Stimulated activated CD8-positive, alpha-beta memory T cell treated with anti-CD3 and anti-CD28 coated beads, Interleukin-7, amount 100 ng/mL, for 1 hour (primary cell): ENCODE measurements around the gene A4GALT.
A peak's percentile ranks its signal among the peaks of the same experiment; 100 is the strongest.
"Not testable (repeated sequence)": the region's sequence is repeated elsewhere in the genome, so short reads cannot be mapped to it uniquely, and the experiment has no call there.

ENCODE experiments used
- DNase-seq, 2 donors: peaks; one replicate each; pipeline ENCODE4 v3.0.0-alpha.2; 2020; ENCODE audit warnings: low read depth in 2 of 2

The A4GALT gene

DNA sequence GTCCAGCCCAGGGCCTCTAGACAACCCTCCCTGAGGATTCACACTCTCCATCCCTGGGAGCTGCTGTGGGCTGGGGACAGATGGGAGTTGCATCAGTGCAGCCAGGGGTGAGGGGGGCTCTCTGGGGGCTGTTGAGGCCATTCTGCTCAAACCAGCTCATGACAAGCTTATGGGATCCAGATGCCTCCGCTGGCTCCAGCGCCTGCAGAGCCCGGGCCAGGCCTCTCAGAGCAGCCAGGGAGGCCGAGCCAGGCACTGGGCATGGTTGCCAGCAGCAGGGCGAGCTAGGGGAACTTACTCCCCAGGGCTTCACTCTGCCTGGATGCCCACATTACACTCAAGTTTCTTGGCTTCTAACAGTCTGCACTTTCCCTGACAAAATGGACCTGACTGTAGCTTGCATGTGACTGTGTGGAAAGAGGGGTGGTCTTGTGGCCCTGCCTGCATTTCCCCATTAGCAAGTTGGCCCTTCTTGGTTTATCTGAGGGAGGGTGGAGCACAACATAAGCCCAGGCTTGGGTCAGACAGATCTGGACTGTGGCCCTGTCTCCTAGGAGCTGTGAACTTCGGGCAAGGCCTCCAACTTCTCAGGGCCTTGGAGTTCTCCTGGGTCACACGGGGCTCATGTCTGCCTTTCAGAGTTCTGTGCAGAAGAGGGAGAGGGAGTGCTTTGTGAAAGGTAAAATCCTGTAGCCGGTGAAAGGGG lies 36.9 kb downstream of the A4GALT start:
- no peak for DNase-seq

DNA sequence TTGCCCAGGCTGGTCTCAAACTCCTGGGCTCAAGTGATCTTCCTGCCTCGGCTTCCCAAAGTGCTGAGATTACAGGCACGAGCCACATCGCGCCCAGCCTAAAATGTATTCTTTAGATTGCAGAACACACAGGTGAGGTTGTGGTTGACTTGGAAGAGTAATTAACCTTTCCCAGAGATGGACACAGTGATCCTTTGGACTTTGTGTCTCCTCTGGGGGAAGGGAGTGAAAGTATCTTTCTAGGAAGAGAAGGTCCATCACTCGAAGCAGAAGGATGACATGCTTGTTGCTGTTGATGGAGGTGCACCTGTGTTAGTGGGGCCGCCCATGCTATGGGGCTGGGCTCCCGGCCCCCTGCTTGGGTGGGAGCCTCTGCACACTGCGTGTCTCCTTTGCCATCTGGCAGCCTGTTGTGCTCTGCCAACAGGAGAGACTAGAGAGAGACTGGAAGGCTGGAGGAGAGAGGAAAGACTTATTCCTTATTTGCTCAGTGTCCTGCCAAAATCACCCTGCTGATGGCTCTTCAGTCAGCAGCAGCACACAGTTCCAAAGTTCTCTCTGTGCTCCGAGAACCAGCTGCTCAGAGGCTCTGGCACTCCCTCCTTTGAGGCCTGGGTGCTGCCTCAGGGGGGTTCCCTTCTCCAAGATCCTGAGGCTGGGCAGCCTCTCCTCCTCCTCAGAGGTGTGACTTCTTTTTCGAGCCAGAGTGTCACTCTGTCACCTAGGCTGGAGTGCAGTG lies 38.4 kb downstream of the A4GALT start:
- DNase-seq = no peak

DNA sequence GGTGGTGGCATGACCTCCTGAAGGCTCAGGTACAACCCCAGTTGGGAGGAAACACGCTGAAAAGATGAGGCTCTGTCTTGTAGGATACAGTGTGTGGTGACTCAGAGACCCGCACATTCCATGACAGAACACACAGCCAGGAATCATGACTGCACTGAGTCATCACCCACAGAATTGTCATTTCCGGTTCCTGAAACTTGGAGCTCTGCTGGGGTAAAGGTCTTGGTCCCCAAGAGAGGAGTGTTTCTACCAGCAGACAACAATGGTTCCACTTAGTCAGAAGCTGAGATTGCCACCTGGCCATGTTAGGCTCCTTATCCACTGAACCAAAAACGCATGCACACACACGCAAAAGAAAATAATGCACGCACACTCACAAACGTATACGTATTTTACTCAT lies 40.0 kb downstream of the A4GALT start:
- no peak for DNase-seq

DNA sequence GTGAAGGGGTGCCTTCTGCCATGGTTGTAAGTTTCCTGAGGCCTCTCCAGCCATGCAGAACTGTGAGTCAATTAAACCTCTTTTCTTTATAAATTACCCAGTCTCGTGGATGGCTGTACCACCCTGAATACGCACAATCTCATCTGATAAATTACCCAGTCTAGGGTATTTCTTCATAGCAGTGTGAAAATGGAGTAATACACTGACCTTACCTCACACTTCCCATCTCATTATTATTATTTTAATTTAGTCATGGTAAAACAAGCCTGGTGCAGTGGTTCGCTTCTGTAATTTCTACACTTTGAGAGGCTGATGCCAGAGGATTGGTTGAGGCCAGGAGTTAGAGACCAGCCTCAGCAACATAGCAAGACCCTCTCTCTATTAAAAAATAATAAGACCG lies 41.0 kb downstream of the A4GALT start:
- DNase-seq = no peak

DNA sequence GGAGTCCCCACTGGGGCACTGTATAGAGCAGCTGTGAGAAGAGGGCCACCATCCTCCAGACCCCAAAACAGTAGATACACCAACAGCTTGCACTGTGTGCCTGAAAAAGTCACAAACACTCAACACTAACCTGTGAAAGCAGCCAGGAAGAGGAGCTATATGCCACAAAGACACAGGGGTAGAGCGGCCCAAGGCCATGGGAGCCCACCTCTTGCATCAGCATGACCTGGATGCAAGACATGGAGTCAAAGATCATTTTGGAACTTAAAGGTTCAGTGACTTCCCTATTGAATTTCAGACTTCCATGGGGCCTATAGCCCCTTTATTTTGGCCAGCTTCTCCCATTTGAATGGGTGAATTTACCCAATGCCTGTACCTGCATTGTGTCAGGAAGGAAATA lies 41.8 kb downstream of the A4GALT start:
- DNase-seq = no peak

DNA sequence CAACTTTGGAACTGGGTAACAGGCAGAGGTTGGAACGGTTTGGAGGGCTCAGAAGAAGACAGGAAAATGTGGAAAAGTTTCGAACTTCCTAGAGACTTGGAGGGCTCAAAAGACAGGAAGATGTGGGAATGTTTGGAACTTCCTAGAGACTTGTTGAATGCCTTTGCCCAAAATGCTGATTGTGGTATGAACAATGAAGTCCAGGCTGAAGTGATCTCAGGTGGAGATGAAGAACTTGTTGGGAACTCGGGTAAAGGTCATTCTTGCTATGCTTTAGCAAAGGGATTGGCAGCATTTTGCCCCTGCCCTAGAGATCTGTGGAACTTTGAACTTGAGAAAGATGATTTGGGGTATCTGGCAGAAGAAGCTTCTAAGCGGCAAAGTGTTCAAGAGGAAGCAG lies 42.7 kb downstream of the A4GALT start:
- not testable (repeated sequence) for DNase-seq

DNA sequence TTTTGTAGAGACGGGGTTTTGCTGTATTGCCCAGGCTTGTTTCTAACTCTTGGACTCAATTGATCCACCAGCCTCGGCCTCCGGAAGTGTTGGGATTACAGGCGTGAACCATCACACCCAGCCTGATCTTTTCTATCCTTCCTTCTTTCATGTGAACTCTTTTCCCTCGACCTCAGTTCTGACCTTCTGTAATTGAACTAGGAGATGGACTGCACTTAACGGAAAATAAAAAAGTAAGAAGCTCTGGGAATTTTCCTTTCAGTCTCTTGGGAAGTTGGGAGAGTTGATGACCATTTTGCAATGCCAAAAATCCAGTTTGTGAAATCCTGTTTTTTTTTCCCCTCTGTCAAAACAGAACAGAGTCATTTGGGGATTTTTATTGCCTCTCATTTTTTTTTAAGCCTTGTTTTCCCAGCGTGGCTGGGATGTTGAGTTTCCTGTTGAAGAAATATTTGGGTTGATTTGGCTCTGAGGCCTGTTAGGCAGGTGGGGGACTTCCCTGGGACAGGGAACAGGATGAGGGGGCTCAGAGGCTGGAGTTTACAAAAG lies 44.5 kb downstream of the A4GALT start:
- no peak for DNase-seq

DNA sequence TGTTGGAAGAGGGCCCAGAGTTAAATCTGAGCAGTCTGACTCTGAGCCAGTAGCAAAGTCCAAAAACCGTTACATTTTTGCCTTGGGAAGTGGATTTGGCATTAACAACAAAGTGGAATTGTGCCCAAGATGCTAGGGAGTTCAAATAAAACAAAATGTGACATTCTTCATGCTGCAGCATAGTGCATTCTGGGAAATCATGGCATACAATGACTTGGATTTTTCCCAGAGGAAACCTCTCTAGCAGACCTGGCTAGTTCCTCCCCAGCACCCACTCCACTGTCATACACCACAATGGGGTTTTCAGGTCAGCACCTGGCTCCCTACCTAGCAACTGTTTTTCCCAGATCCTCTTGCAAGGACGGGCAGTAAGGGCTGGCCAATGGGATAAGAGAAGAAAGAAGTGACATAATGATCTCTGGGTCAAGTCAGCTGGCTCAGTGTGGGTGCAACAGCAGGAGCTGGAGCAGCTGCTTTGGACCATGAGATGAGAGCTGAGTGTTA lies 46.7 kb downstream of the A4GALT start:
- DNase-seq = no peak

DNA sequence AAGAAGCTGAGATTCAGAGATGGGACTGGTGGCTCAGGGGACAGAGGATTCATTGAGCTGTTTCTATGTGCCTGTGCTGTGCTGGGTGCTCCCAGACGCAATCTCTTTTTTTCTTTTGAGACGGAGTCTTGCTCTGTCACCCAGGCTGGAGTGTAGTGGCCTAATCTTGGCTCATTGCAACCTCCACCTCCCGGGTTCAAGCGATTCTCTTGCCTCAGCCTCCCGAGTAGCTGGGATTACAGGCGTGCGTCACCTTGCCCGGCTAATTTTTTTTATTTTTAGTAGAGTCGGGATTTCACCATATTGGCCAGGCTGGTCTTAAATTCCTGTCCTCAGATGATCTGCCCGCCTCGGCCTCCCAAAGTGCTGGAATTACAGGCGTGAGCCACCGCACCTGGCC lies 47.6 kb downstream of the A4GALT start:
- DNase-seq = not testable (repeated sequence)

DNA sequence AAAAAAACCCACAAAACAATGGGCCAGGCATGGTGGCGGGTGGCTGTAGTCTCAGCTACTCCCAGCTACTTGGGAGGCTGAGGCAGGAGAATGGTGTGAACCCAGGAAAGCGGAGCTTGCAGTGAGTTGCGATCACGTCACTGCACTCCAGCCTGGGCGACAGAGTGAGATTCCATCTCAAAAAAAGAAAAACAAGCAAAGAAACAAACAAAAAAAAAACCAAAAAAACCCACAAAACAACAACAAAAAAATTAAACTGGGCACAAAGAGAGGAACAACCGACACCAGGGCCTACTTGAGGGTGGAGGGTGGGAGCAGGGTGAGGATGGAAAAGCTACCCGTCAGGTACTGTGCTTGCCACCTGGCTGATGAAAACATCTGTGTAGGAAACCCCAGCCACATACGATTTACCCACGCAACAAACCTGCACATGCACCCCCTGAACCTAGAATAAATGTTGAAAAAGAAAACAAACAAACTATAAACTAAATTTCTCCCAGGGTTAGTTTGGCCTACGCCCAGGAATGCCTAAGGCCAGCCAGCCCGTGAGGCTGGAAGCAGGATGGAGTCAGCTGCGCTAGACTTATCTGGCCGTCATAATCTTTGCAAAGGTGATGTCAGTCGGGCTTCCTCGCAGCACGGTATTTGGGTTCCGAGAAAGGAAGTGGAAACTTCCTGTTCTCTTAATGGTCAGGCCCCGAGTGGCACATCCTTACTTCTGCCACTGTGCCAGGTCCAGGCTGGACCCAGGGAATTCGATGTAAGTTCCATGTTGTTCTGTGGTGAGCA lies 49.6 kb downstream of the A4GALT start:
- DNase-seq = no peak

DNA sequence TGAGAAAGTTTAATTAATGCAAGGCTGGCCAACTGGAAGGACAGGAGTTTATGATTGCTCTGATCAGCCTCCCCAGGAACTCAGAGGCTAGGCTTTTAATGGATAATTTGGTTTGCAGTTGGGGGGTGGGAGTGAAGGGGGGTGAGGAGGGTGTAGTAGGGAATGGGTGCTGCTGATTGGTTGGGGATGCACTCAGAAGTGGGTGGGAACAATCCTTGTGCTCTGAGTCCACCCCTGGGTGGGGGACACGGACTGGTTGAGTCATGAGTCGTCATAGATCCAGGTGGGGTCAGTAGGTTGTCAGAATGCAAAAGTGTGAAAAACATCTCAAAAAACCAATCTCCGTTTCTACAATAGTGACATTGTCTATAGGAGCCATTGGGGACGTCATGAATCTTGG lies 50.6 kb downstream of the A4GALT start:
- no peak for DNase-seq

DNA sequence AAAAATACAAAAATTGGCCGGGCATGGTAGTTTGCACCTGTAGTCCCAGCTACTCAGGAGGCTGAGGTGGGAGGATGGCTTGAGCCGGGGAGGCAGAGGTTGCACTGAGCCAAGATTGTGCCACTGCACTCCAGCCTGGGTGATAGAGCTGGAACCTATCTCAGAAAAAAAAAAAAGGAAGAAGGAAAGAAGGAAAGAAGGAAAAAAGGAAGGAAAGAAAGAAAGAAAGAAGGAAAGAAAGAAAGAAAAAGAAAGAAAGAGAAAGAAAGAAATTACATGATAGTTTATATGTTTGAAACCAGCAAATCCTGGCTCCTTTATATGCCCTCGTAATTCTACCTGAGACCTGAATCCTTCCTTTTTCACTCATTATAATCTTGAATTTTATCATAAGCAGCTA lies 54.3 kb downstream of the A4GALT start:
- DNase-seq = not testable (repeated sequence)

DNA sequence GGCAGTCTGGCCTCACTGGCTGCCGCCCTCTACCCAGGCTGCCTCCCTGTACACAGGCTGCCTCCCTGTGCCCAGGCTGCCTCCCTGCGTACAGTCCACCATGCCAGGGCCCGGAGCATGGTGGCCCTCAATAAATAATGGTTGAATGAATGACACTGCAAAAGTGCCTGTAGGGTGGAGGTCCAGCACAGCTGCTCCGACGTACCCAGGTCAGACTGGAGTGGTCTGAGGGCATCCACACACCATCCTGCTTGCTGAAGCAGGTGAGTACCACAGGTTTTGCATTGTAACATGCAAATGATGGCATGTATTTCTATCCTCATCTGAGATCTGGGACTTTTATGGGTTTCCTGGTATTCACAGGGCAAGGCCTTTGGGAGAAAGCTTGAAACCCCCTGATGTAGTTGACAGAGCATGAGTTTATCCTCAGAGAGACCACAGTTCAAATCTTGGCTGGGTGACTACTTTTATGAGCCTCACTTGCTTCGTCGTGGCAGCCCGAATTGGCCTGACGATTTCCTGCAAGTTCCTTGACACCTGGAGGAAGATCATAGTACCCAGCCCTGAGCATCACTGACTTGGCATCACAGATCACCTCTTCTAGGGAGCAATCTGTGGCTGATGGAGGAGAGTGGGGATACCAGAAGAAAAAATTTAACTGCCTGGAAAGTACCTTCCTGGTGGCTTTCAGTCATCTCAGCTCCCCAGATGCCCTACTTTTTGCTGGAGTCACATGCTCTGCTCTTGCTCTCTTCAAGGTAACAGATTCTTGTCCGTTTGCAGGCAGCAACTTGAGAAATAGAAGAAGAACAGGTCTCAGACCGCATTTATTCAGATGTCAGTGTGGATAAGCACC lies 55.5 kb downstream of the A4GALT start:
- DNase-seq = no peak

DNA sequence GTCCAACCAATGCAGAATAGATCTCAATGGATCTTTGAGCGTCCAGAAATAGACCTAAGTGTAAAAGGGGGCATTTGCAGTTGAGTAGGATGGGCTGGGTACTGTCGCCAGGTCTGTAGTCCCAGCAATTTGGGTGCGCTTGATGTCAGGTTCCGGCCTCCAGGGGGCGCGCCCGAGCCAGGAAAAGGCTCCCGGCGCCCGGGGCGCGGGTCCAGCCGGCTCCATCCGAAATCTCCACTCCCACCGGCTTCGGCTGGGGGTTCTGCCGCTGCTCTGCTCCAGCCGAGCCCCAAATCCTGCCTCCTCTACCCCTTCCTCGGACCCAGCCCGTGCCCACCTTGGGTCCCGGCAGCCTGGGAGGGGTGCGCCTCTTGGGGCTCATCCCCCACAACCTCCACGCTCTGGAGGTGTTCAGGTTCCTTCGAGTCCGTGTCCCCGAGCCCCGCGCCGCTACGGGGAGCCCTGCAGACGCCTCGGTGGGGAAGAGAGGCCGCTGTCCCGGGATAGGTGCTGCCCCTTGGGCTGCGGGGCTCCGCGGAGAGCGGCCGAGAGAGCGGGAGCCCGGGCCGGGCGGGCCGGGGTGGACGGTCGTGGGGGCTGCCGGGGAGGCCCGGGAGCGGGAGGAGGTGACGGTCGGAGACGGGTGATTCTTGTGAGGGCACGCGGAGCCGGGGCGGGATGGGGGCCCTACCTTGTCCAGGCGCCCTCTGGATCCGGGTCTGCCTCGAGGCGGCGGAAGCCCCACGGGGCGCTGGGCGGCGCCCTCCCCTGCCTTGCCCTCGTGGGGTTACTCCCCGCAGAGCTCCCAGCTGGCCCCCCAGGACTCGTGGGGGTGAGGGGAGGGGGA lies 58.5 kb downstream of the A4GALT start:
- DNase-seq = peak; percentile 57 to 61

DNA sequence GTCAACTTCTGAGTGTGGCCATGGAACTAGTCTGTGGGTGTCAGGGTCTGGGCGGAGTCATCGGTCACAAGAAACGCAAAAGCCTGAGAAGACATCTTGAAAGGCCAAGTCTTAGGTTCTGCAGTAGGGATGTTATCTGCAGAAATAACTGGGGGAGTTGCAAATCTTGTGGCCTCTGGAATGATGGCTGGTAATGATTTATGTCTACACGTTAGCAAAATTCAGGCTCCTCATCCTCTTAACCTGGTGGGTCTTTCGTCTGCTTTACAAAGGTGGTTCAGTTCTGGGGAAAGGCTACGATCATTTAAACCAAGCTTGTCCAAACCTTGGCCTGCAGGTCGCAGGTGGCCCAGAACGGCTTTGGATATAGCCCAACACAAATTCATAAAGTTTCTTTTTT lies 64.1 kb downstream of the A4GALT start:
- DNase-seq = no peak

DNA sequence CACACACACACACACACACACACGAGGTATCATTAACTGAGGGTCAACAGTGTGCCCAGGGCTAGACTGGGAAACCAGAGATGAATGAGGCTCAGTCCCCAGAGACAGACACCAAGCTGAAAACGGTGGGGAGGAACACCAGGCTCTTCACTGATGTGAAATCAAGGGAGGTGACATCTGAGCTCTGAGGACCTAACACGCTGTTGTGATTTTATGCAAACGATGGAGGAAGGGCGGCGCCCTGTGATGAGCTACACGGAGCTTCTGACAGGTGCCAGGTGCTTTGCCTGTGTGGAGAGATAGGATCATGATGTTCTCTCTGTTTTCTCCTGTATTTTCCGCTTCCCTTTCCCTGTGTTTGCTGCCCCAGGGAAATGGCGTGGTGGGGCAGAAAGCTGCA lies 65.0 kb downstream of the A4GALT start:
- no peak for DNase-seq

DNA sequence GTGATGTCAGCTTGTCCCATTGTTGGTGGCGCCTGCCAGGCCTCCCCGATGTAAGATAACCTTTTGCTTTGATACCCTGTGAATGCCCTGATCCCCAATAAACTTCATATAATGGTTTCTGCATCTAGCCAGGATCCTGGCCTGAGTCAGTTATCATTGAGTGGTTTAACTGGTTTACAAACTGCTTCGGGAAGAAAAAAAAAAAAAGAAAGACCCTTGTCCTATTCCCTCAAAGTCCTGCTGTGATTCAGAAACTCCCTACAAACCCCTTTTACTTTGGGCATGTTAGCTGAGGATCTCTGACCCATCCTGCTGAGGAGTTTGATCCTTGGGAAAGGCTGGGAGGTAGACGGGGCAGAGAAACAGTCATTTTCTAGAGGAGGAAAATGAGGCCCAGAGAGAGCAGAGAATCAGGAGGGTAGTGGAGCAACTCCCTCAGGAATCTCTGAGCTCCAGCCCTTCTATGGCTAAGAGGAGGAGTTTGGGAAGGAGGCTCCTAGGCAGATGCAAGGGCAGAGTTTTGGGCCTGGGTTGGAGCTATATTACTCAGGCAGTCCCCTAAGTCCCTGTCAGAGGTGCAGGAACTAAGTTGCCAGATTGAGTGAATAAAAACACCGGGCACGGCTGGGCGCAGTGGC lies 66.1 kb downstream of the A4GALT start:
- no peak for DNase-seq

DNA sequence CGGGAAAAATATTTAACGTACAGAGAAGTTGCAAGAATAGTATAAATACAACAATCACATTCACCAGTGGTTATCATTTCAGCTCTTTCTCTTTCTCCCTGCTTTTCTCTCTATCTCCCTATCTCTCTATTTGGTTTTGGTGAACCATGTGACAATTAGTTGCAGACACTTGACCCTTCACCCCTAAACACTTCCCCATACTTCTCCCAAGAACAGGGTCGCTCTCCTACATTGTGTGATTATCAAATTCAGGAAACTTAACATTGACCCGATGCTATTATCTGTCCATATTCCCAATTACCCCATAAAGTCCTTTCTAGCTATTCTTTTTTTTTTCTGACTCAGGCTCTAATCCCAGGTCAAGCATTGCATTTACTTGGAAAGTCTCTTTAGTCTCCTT lies 66.7 kb downstream of the A4GALT start:
- DNase-seq = no peak

DNA sequence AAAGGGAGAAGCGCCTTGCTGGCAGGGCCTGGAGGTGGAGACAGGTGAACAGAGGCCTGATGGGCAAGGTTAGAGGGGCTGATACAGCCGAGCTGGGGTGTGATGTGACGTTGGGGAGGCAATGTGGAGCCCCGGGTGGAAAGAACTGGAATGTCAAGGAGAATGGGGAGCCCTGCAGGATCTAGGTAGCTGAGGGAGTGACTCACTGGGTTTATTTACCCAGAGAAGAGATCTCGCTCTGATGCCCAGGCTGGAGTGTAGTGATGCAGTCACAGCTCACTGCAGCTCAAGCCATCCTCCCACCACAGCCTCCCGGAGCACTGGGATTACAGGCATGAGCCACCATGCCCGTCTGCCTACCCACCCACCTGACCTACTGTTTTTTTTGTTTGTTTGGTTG lies 69.5 kb downstream of the A4GALT start:
- no peak for DNase-seq
